Erythroblast (primary cell): ENCODE measurements around the gene HFM1.
"Not testable (repeated sequence)": the region's sequence is repeated elsewhere in the genome, so short reads cannot be mapped to it uniquely, and the experiment has no call there.

ENCODE experiments used
- GATA1 ChIP-seq: IDR thresholded peaks from 2 replicates; pipeline ENCODE4 v1.6.1; 2011; ENCODE audit warnings: low read depth, mild to moderate bottlenecking, control low read depth, low read length, moderate library complexity
- POLR2A ChIP-seq: IDR thresholded peaks from 2 replicates; pipeline ENCODE4 v1.6.1; 2011; ENCODE audit warnings: mild to moderate bottlenecking, low read length

DNA sequence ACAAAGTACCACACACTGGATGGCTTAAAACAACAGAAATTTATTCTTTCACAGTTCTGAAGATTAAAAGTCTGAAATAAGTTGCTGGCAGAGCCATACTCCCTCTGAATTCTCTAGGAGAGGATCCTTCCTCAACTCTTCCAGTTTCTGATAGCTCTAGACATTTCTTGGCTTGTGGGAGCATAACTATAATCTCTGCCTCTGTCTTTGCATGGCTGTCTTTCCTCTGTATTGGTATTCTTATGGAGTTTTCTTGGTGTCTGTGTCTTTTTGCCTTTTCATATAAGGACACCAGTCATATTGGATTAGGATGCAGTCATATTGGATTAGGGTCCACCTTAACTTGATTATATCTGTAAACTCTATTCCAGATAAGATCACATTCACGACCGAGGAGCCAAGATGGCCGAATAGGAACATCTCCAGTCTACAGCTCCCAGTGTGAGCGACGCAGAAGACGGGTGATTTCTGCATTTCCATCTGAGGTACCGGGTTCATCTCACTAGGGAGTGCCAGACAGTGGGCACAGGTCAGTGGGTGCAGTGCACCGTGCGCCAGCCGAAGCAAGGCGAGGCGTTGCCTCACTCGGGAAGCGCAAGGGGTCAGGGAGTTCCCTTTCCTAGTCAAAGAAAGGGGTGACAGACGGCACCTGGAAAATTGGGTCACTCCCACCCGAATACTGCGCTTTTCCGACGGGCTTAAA lies 118.2 kb downstream of the HFM1 start:
- TF ChIP-seq POLR2A, GATA1: not testable (repeated sequence)
